GM18909 (cell line): ENCODE results near the gene EDC4.

Experiments
- ATAC-seq: cut with Tn5 transposase; IDR thresholded peaks from one replicate; pipeline ENCODE4 v1.9.1; 2021; ENCODE audit warnings: mild to moderate bottlenecking; ENCODE audit not compliant: unreplicated experiment, poor library complexity

Gene EDC4

DNA sequence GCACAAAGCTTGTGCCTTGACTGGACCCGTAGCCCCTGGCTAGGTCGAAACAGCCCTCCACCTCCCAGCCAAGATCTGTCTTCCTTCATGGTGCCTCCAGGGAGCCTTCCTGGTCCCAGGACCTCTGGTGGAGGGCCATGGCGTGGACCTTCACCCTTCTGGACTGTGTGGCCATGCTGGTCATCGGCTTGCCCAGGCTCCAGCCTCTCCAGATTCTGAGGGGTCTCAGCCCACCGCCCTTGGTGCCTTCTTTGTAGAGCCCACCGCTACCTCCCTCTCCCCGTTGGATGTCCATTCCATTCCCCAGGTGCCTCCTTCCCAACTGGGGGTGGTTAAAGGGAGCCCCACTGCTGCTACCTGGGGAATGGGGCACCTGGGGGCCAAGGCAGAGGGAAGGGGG lies 55.3 kb downstream of the EDC4 start:
- ATAC-seq, result no peak

DNA sequence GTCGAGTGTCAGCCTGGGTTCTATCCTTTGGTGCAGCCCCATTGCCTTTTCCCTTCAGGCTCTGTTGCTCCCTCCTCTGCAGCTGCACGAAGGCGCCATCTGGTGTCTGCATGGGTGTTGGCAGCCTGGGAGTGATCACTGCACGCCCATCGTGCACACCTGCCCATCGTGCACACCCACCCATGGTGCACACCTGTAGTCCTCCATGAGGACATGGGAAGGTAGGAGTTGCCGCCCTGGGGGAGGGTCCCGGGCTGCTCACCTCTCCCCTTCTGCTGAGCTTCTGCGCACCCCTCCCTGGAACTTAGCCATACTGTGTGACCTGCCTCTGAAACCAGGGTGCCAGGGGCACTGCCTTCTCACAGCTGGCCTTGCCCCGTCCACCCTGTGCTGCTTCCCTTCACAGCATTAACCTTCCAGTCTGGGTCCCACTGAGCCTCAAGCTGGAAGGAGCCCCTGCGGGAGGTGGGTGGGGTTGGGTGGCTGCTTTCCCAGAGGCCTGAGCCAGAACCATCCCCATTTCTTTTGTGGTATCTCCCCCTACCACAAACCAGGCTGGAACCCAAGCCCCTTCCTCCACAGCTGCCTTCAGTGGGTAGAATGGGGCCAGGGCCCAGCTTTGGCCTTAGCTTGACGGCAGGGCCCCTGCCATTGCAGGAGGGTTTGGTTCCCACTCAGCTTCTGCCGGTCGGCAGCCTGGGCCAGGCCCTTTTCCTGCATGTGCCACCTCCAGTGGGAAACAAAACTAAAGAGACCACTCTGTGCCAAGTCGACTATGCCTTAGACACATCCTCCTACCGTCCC lies 55.9 kb downstream of the EDC4 start:
- no peak for ATAC-seq

DNA sequence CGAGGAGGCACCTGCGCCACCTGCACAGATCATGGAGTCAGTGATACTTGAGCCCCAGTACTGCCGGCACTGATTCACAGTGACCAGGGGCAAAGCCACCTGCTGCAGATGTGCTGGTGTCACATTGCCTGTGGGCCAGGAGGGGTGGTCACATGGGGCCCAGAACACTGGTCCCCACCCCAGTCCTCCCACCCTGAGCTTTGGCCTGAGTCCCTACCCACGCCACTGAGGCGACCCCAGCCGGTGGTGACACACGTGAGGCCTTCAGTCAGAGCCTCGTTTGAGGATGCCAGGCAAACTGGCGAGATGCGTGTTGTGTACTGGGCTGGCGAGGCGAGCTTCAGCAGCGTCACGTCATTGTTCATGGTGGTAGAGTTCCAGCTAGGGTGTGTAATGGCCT lies 57.3 kb downstream of the EDC4 start:
- no peak for ATAC-seq

DNA sequence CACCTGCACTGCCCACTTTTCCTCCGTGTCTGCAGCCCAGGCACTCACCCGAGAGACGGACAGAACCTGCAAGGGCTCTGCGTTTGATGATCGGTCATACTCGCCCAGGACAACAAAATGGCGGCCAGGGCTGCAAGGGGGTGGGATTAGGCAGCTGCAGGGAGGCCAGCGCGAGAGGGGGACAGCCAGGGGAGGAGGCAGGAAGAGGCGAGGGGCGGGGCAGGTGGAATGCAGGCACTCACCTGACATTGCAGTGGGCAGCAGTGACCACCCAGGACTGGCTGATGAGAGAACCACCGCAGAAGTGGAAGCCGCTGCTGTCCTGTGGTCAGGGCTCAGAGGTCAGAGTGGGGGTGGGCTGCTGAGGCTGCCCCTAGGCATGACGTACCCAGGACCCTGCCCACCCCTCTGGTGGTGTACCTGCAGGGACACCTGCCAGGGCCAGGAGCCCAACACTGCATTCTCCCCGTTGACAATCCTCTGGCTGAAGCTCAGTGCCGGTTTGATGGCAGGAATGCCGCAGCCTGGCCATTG lies 57.9 kb downstream of the EDC4 start:
- ATAC-seq, result no peak
